Retinal pigment epithelial cell (primary cell): ENCODE measurements around the gene CCNB1IP1.
A peak's percentile ranks its signal among the peaks of the same experiment; 100 is the strongest.
"Not testable (repeated sequence)": the region's sequence is repeated elsewhere in the genome, so short reads cannot be mapped to it uniquely, and the experiment has no call there.

Experiments
- DNase-seq: peaks from one replicate; pipeline ENCODE4 v3.0.0-alpha.2; 2010; ENCODE audit warnings: low read depth
- H3K4me3 ChIP-seq: 2 replicates; pipeline ENCODE4 v1.5.1; 2011; ENCODE audit warnings: mild to moderate bottlenecking, low read length, control low read depth, moderate library complexity
- CTCF ChIP-seq: conservative IDR thresholded peaks from 2 replicates; pipeline ENCODE4 v1.5.1; 2011; ENCODE audit warnings: low read depth, low read length, control low read depth, inconsistent platforms

Gene CCNB1IP1

DNA sequence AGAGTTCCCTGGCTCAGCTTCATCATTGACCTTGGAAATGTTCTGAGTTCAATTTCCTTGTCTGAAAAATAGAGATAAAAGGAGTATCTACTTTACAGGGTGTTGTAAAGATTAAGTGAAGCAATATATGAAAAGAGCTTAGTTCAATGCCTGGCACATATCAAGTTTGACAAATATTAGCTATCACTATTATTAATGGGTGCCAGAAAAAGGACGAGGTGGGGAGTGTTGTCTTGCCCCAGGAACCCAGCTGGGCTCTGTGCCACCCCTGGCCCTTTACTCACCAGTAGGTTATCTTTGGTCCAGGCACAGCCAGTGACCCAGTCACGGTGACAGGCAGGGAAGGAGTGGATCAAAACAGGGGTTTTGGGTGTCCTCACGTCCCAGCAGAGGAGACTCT is 42.4 kb upstream of the CCNB1IP1 start:
- TF ChIP-seq CTCF: no peak
- H3K4me3 ChIP-seq: no peak overlapping the region
- no peak for DNase-seq

DNA sequence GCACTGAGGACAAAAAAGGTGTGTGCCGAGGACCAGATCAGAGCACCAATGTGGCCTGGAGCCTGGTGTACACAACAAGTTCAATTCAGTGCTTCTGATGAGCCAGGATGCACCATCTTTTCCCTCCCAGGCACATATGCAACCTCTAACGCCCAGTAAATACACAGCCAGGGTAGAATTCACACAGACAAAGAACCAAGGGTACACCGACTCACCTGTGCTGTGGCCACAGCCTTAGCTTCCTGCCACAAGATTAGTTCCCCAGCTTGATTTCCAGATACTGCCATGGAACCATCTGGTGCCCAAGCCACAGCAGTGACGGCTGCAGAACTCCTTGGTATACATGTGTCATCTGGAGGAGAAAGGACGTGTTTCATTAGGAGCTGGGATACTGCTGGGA is 39.7 kb upstream of the CCNB1IP1 start:
- no peak for TF ChIP-seq CTCF
- no peak for DNase-seq
- no peak overlapping the region for H3K4me3 ChIP-seq

GRCh38 chr14:20365928-20366327 is 32.8 kb upstream of the CCNB1IP1 start:
- DNase-seq: no peak
- no peak overlapping the region for H3K4me3 ChIP-seq
- TF ChIP-seq CTCF: no peak

GRCh38 chr14:20358474-20358873 is 25.4 kb upstream of the CCNB1IP1 start:
- H3K4me3 ChIP-seq, DNase-seq: not testable (repeated sequence)

GRCh38 chr14:20356422-20356821 is 23.3 kb upstream of the CCNB1IP1 start:
- no peak for TF ChIP-seq CTCF
- no peak for DNase-seq
- H3K4me3 ChIP-seq: no peak overlapping the region

DNA sequence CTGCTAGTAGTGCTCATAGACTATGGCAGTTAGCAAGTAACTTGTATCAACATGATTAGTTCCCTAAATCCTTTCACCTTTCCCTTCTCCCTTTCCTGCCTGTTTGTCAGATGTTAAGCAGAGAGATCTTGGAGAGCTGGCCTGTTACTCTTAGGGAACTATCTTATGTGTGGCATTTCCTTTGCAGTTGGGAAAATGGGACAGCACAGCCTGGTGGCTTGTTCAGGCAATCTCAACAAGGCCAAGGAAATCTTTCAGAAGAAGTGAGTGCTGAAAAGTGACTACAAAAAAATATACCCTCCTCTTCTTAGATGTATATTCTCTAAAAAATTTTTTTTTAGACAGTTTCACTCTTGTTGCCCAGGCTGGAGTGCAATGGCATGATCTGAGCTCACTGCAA is 17.8 kb upstream of the CCNB1IP1 start:
- TF ChIP-seq CTCF: peak; percentile 29
- DNase-seq: no peak
- H3K4me3 ChIP-seq: no peak overlapping the region

GRCh38 chr14:20350282-20350681 is 17.2 kb upstream of the CCNB1IP1 start:
- H3K4me3 ChIP-seq: no peak overlapping the region
- no peak for DNase-seq
- TF ChIP-seq CTCF: no peak

- DNase-seq: no peak
- no peak overlapping the region for H3K4me3 ChIP-seq
- TF ChIP-seq CTCF: no peak
Observed at GRCh38 chr14:20347747-20348146, 14.7 kb upstream of the CCNB1IP1 start.
